GM12891 (cell line): ENCODE data around the gene FXN.

Source experiments
- DNase-seq: peaks from one replicate; pipeline ENCODE4 v3.0.0; 2011; ENCODE audit warnings: low spot score; ENCODE audit not compliant: insufficient read length
- FAIRE-seq: peaks from 2 replicates; lab custom pipeline; 2011; peaks lifted over from hg19 to GRCh38; lab: Jason Lieb, UNC
- PAX5 ChIP-seq: IDR thresholded peaks from 2 replicates; pipeline ENCODE4 v1.6.1; 2011; ENCODE audit warnings: low read length, moderate library complexity, mild to moderate bottlenecking; ENCODE audit not compliant: insufficient read depth, severe bottlenecking
- POLR2A ChIP-seq: IDR thresholded peaks from 2 replicates; pipeline ENCODE4 v1.6.1; 2011; ENCODE audit warnings: low read depth, low read length, control low read depth
- POLR2AphosphoS5 ChIP-seq: IDR thresholded peaks from 2 replicates; pipeline ENCODE4 v1.6.1; 2011; ENCODE audit warnings: low read depth, low read length, control low read depth
- POU2F2 ChIP-seq: IDR thresholded peaks from 2 replicates; pipeline ENCODE4 v1.6.1; 2011; ENCODE audit warnings: low read depth, mild to moderate bottlenecking, control low read depth, low read length, moderate library complexity
- SPI1 ChIP-seq: IDR thresholded peaks from 2 replicates; pipeline ENCODE4 v1.6.1; 2011; ENCODE audit warnings: low read depth, low read length, control low read depth
- TAF1 ChIP-seq: IDR thresholded peaks from 2 replicates; pipeline ENCODE4 v1.6.1; 2011; ENCODE audit warnings: low read depth, low read length, control low read depth

Gene FXN

GRCh38 chr9:69147041-69147834, 111.7 kb downstream of the FXN start:
- FAIRE-seq (no peak), DNase-seq (no peak)
- TF ChIP-seq TAF1: no peak

GRCh38 chr9:69149321-69149807, 113.8 kb downstream of the FXN start:
- no peak for FAIRE-seq

More at GRCh38 chr9:69149321-69149807, 113.8 kb downstream of the FXN start:
- TF ChIP-seq POLR2A (no peak), PAX5 (no peak), POU2F2 (no peak), TAF1 (no peak), POLR2AphosphoS5 (no peak), SPI1 (no peak)
- no peak for DNase-seq
